DMS153 treated with DMSO at 0.1 percent for 48 hours (cell line): ENCODE data around the gene TEX22.
A peak's percentile ranks its signal among the peaks of the same experiment; 100 is the strongest.
"Not testable (repeated sequence)": the region's sequence is repeated elsewhere in the genome, so short reads cannot be mapped to it uniquely, and the experiment has no call there.

Experiments
- DNase-seq: peaks from one replicate; lab custom pipeline; 2025; ENCODE audit not compliant: unreplicated experiment; lab: John Stamatoyannopoulos, UW

Gene TEX22, protein sequence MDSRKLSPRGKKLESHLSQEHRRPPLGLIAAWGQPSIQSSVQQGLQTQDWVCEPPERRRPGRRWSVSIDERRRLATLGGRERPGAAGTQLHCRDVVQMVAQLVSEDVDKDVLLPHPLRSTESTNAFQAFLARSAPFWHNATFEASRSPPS

DNA sequence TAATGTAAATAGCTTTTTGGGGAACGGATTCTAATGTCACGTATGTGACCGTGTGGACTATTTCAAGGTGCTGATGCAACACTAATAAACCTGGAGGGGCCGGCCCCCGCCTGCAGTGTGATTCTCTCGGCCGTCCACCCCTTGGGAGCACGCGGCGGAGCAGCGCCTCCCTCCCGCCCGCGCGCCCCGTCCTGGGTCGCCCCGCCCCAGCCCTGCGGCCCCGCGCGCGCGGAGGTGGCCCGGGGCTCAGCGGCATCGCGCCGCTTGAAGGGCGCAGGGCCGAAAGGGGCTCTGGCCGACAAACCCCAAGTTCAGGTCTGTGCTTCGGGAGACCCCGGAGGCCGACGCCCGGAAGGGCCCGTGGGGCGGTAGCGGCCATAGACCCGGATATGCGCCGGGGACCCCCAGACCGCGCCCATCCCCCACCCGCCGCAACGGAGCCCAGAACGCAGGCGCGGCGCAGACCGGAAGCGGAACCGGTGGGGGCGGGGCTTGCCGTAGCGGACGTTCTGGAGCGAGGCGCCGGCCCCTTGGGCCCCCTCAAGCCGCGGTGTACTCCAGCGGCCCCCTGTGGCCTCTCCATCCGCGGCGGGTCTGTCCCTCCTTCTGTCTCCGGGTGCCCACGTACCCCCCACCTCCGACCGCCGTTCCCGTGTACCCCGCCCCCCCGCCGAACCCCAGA lies at the start of gene TEX22:
Gene TEX22 (plus strand): TSS at position 495 of the 682 bp plus-strand sequence. CDS start 803 bp downstream, outside the sequence.
- no peak for DNase-seq

DNA sequence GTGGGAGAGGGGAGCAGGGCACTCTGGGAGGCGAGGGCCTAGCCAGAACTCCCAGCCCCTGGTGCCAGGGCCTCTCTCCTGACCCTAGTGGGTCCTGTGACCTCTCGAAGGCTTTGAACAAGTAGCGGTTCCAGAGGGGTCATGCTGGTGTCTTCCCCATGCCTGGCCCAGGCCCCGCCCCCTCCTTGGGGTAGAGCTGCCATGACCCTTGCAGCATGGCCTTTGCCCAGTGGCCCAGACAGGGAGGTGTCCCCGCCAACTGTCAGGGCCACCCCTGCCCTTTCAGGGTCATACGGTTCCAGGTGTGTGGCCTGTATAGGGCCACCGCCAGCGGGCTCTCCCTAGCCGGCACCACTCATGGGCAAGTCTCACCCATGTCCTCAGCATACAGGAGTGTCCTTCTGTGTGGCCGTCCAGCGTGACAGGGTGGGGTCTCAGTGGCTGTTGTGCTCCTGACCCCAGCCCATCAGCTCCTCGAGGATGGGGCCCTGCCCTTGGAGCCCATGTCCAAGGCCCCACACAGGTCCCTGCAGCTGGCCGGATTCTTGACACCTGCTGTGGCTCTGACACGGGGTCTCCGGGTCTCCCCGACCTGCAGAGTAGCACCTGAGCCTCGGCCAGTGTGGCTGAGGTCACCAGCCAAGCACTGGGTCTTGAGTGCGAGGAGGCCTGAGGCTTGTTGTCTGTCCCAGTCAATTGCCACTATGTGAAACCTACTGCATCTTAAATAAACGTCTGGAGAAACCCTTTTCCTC lies 49.2 kb upstream of the TEX22 start:
- no peak for DNase-seq

DNA sequence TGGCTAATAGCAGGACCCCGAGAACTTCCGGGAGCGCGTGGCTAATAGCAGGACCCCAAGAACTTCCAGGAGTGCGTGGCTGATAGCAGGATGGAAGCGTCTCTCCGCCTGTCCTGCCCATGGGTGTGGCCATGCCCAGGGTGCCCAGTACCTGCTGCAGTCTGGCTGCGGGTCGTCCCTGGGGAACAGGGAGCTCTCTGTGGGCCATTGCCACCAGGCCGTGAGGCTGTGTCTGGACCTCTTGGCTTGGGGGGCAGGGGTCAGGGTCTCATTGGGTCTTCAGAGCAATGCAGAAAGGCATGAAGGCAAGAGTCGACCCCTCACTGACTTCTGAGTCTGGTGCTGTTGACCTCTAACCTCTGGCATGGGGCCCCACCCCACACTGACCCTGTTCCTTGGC lies 48.3 kb upstream of the TEX22 start:
- no peak for DNase-seq

DNA sequence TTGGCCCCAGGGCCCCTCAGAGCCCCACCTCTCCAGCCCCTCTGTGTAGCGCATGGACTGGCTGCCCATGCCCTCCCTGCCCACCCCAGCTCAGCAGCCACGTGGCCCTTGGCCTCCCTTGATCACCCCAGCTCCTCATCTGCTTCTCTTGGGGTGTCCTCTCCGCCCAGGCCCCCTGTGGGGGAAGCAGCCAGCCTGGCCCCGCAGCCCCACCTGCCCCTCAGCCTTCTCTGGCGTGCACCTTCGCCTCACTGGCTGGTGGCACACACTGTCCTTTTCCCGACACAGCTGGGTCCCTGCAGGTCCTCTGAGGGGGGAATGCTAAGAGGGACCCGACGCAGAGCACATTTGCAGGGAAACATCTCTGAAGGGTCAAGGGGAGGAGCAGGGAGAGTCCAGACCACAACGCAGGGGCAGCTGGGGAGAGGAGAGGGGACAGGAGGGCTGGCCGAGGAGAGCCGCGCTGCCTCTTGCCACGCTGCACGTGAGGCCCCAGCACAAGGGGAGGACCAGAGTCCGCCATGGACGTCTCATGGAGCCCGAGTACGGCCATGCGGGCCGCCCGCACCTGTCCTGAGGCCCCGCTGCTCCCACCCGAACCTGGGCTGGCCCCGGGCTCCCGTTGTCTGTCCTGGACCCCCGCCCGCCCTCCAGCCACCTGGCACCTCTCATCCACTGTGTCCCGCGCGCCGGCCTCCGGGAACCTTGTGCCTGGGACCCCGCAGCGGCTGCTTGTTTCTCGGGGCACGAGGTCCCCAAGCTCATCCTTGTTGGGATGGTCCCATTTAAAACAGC lies 47.7 kb upstream of the TEX22 start:
- no peak for DNase-seq

DNA sequence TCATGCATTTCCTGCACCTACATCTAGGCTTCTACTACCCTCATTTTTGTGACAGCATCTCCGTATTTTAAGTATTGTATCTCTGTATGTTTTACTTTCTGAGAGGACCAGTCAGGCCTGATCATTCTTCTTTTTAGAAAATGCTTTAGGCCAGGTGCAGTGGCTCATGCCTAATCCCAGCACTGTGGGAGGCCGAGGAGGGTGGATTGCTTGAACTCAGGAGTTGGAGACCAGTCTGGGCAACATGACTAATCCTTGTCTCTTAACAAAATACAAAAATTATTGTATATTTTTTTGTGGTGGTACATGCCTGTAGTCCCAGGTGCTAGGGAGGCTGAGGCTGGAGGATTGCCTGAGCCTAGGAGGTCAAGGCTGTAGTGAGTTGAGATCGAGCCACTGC lies 46.9 kb upstream of the TEX22 start:
- no peak for DNase-seq

DNA sequence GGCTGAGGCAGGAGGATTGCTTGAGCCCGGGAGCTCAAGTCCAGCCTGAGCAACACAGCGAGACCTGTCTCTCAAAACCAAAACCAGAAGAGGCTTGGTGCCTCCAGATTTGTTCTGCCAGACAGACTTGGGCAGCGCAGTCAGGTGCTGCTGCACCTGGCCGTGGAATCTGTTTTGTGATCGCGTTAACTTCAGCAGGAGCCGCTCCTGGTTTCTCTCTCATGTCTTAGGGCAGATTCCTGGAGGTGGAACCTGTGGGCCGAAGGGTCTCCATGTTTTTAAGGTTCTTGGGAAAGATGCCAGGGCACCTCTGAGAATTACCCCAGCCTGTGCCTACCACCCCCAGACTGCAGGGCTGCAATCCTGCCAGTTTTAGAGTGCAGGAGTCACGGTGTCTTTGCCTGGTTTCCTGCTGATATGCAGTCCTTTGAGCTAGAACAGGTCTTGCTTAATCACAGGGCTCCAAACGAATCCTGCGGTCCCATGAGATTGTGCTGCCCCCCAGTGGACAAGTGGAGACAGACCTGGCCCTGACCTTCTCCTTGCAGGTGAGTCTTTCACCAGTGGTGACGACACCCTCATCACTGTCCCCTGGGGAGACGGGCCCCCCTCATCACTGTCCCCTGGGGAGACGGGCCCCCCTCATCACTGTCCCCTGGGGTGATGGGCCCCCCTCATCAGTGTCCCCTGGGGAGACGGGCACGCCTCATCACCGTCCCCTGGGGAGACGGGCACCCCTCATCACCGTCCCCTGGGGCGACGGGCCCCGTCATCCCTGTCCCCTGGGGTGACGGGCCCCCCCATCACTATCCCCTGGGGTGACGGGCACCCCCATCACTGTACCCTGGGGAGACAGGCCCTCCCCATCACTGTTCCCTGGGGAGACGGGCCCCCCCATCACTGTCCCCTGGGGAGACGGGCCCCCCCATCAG lies 46.2 kb upstream of the TEX22 start:
- DNase-seq: peak; percentile 25

DNA sequence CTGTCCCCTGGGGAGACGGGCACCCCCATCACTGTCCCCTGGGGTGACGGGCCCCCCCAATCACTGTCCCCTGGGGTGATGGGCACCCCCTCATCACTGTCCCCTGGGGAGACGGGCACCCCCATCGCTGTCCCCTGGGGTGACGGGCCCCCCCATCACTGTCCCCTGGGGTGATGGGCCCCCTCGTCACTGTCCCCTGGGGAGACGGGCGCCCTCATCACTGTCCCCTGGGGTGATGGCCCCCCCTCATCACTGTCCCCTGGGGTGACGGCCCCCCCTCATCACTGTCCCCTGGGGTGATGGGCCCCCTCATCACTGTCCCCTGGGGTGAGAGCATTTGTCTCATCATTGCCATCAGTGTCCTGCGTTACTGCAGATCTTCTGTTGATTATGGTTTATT lies 45.2 kb upstream of the TEX22 start:
- DNase-seq: no peak

DNA sequence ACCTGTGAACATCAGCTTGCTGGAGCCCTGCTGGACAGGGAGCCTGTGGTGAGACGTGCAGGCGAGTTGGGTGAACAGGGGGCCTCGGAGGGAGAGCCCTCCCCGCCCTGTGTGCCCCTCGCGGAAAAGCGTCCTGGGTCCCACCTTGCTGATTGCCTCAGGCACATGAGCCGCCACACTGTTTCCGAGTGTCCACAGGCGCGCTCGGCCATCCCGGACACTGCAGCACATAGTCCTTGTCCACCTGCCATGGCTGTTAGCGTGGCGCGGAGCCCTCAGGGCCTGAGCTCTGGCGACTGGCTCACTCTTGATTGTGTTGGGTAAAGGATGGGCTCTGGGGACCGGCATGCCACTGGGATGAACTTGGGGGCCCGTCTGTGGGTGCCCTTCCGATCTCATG lies 43.8 kb upstream of the TEX22 start:
- DNase-seq: no peak

DNA sequence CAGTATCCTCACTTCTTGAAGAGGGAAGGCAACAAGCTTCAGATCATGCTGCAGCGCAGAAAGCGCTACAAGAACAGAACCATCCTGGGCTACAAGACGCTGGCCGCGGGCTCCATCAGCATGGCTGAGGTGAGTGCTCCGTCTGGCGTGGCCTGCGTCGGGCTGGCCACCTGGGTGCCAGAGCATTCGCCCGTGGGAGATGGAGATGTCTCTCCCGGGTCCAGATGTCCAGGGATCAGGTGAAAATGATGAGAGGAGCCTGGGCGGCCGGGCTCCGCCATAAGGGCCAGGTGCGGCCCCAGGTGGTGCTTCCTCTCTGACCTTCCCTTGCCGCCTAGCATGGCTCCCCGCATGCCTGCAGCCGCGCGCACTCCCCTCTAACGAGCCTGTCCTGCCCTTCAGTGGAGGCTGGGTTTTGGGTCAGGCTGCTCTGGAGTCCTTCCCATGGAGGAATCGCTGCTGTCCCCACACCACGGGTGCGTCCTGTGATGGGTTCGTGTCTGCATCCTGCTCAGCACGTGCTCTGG lies 43.2 kb upstream of the TEX22 start:
- DNase-seq: no peak

DNA sequence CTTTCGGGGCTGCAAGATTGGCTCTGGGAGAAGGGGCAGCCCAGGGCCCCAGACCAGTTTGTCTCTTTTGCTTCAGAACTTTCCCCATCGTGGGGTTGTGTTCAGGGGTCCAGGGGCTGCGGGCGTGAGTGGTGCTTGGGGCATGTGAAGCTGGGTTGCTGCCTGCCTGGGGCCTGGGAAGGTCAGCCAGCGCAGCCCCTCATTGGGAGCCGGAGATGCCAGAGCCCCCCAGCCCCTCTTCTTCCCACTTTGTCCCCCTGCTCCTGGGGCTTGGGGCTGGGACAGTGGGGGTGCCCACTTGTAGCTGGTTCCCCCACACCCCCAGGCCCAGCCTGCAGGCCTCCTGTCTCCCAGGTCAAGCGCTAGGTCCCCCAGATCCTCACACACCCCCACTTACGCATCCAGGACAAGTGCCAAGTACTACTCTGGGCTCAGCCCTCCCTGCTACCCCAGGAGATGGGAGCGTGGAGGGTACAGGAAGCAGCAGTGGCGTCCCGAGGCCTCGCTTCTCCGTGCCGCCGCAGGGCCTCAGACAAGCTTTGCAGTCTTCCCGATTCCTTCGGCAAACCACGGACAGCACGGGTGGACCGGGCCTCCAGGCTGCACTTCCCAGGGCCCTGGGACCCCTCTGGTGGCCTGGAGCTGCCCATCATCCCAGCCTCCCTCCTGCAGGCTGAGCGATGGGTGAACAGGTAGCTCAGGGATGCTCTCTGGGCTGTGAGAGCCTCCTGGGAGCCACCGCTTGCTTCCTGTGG lies 42.3 kb upstream of the TEX22 start:
- DNase-seq: no peak

DNA sequence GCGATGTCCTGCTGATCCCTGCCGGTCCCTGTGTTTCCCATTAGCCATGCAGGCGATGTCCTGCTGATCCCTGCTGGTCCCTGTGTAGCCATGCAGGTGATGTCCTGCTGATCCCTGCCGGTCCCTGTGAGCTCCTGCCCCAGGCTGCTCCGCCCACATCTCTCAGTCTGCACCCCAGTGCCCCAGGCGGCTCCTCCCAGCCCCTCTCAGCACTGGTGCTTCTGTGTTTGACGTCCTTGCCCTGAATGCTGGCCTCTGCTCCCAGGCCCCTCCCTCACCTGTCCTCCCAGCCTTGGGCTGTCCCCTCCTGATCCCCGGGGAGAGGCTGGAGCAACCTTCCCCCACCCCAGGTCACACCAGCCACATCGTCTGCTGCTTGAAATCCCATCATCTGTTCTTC lies 41.4 kb upstream of the TEX22 start:
- DNase-seq: no peak

DNA sequence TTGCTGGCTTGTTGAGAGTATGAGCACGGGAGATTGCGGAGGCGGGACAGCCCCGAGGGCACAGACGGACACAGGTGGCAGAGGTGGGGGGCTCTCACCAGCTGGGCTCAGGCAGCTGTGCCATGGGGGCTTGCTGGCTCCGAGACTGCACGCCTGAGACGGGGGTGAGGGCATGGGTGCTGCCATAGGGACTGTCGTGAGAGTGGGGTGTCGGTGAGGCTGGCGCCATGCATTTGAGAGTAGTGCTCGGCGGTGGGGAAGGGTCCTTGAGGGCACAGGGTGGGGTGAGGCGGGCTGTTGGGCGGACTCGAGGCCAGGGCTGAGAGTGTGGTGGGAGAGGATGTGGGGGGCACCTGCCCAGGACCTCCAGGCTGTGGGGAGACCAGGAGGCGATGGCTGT lies 40.7 kb upstream of the TEX22 start:
- no peak for DNase-seq

DNA sequence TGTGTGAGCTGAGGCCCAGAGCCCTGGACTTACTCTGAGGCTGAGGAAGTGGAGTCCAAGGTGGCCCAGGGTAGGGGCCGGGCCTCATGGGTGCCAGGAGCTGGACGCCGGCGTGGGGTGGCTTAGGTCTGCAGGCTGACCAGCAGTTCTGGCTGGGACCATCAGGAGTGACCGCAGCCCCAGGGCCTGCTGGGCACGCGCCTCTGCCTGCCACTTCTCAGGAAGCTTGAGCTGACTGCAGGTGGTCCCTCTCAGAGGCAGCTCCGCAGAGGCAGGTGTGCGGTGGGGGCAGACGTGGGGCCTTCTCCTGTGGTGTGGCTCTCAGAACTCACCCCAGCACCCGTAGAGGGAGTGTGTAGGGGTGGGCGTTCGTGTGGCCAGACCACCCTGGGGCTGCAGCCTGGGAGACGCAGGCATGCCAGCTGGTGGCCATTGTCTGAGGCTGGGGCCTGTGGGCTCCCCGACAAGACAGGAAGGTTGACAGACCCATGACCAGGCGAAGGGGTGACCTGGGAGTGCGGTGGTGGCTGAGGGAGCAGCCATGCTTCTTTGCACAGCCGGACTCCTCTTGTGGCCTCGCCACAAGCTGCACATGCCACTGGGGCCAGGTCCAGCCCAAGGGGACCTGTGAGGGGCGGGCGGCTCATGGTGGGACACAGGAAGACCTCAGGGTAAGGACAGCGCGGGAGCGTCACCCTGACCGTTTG lies 40.0 kb upstream of the TEX22 start:
- no peak for DNase-seq

DNA sequence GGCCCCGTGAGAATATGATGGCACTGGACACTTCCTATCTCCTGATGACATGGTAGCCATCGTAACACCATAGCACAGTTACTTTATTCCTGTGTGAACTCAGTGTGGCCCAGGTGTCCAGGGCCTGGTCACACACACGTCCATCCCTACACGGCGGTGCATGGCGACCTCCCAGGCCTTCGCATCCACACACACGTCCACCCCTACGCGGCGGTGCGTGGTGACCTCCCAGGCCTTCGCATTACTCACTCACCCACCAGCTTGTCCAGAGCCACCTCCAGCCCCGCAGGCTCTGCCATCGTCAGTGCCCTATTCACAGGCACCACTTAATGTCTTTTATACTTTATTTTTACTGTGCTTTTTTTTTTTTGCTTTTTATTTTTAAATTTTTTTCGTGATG lies 39.4 kb upstream of the TEX22 start:
- DNase-seq: no peak

DNA sequence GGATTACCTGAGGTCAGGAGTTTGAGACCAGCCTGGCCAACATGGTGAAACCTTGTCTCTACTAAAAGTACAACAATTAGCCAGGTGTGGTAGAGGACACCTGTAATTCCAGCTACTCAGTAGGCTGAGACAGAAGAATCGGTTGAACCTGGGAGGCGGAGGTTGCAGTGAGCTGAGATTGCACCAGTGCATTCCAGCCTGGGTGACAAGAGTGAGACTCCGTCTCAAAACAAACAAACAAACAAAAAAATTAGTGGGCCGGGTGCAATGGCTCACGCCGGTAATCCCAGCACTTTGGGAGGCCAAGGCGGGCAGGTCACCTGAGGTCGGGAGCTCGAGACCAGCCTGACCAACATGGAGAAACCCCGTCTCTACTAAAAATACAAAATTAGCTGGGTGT lies 36.9 kb upstream of the TEX22 start:
- not testable (repeated sequence) for DNase-seq

DNA sequence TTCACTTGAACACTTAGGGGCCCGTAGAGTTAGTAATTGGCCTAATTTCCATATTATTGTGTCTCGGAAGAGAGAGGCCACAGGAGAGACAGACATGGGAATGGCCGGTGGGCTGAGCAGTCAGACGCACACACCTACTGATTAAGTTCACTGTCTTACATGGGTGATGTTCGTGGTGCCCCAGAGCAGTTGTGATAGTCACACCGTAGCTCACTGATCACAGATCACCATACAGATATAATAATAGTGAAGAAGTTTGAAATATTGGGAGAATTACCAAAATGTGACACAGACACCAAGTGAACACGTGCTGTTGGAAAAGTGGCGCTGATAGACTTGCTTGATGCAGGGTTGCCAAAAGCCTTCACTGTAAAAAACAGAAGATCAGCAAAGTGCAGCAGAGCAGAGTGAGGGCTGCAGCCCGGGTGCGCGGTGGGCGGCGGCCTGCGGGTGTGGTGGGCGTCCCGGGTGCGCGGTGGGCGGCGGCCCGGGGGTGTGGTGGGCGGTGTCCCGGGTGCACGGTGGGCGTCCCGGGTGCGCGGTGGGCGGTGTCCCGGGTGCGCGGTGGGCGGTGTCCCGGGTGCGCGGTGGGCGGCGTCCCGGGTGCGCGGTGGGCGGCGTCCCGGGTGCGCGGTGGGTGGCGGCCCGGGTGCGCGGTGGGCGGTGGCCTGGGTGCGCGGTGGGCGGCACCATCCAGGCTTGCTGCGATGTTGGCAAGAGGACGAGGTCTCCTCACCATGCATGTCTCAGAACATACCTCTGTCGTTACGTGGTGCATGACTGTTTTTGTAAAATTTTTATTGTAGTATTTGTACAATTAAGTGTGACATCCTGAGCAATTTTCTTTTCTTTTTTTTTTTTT lies 34.3 kb upstream of the TEX22 start:
- no peak for DNase-seq

DNA sequence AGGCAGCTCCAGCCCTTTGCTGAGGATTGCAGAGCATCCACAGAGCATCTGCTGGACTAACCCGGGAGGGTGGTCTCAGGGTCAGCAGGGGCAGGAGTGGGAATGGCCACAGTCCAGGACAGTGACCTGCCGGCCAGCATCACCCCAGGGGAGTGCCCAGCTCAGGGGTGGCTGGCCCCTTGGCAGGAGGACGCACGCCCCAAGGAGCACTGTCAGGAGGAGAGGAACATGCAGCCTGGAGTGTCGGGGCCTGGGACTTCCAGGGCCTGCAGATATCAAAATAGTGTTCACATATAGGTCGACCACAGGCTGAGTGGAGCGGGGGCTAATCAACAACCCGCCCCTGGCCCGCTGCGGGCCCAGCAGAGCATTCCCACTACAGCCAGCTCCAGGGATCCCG lies 33.2 kb upstream of the TEX22 start:
- DNase-seq: no peak

DNA sequence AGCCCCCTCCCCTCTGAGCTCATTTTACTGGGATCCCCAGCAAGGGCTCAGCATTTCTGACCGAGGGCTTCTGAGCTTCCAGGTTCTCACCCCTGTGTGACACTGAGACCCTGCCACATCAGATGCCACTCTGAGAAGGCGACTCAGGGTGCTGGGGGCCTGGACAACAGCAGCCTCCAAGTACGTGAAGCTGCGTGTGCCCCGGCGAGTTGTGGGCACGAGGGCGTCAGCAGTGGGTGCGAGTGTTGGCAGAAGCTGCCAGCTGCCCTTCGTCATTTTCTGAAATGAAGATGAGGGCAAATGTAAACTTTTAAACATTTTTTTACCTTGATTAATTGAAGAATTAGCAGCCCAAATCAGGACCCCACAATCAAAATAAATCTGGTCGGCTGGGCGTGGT lies 32.7 kb upstream of the TEX22 start:
- DNase-seq: no peak
